SK-N-SH treated with all-trans-retinoic acid at 6 μM for 48 hours (cell line): ENCODE data around the gene DCPS.

ENCODE experiments used
- ARNTL ChIP-seq: fragments of 450-650 bp; formaldehyde crosslinking; IDR thresholded peaks from 2 replicates; pipeline ENCODE4 v1.5.0; 2020; ENCODE audit warnings: low read depth, mild to moderate bottlenecking, moderate library complexity, borderline replicate concordance
- BACH2 ChIP-seq: fragments of 250-450 bp; sonication (Bioruptor Pico); IDR thresholded peaks from 2 replicates; pipeline ENCODE4 v1.9.0; 2021; ENCODE audit warnings: mild to moderate bottlenecking, borderline replicate concordance
- ESRRG ChIP-seq: fragments of 250-450 bp; sonication (Bioruptor Pico); IDR thresholded peaks from 2 replicates; pipeline ENCODE4 v1.6.1; 2021; ENCODE audit warnings: mild to moderate bottlenecking
- SNAI2 ChIP-seq: fragments of 250-450 bp; sonication (Bioruptor Pico); IDR thresholded peaks from 2 replicates; pipeline ENCODE4 v1.5.0; 2020; ENCODE audit warnings: mild to moderate bottlenecking, moderate library complexity
- TCF4 ChIP-seq: fragments of 250-450 bp; sonication (Bioruptor Pico); IDR thresholded peaks from 2 replicates; pipeline ENCODE4 v1.8.0; 2021; ENCODE audit warnings: mild to moderate bottlenecking, moderate library complexity, borderline replicate concordance
- ZC3H10 ChIP-seq: fragments of 250-450 bp; sonication (Bioruptor Pico); IDR thresholded peaks from 2 replicates; pipeline ENCODE4 v1.5.1; 2021; ENCODE audit warnings: mild to moderate bottlenecking, moderate library complexity
- ZFP30 ChIP-seq: fragments of 450-650 bp; formaldehyde crosslinking; IDR thresholded peaks from 2 replicates; pipeline ENCODE4 v1.5.0; 2022; ENCODE audit warnings: mild to moderate bottlenecking, moderate library complexity
- ZNF8 ChIP-seq: fragments of 450-650 bp; formaldehyde crosslinking; IDR thresholded peaks from 2 replicates; pipeline ENCODE4 v1.5.0; 2020; ENCODE audit warnings: mild to moderate bottlenecking, moderate library complexity
- TF ChIP-seq, protein P1 (sequence below): fragments of 250-450 bp; sonication (Bioruptor Pico); IDR thresholded peaks from 2 replicates; pipeline ENCODE4 v1.8.0; 2020; ENCODE audit warnings: mild to moderate bottlenecking, moderate library complexity, borderline replicate concordance
- TF ChIP-seq, protein P2 (sequence below): fragments of 250-450 bp; sonication (Bioruptor Pico); IDR thresholded peaks from 2 replicates; pipeline ENCODE4 v1.5.1; 2021; ENCODE audit warnings: mild to moderate bottlenecking, moderate library complexity
- TF ChIP-seq, protein P3 (sequence below): fragments of 250-450 bp; sonication (Bioruptor Pico); IDR thresholded peaks from 2 replicates; pipeline ENCODE4 v1.5.1; 2020; ENCODE audit warnings: low read depth, mild to moderate bottlenecking, moderate library complexity
- TF ChIP-seq, protein P4 (sequence below): fragments of 250-450 bp; sonication (Bioruptor Pico); IDR thresholded peaks from 2 replicates; pipeline ENCODE4 v1.8.0; 2021; ENCODE audit warnings: low read depth, mild to moderate bottlenecking, moderate library complexity, borderline replicate concordance

DNA sequence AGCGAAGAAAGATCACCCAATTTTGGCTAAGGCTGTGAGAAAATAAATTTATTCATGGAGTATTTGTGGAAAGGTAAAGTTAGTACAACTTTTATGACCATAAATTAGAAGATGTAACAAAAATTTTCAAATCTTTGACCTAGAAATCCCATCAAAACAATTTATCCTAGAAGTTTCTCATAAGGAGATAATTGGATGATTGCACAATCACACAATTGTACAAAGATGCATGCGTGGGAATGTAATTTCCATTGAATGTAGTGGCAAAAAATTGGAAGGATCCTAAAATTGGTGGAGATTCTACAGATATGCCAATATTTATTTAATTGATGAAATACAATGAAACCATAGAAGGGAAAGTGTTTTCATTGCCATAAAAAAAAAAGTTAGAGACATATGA lies 46.7 kb upstream of the DCPS start:
- TF ChIP-seq, protein P1, sequence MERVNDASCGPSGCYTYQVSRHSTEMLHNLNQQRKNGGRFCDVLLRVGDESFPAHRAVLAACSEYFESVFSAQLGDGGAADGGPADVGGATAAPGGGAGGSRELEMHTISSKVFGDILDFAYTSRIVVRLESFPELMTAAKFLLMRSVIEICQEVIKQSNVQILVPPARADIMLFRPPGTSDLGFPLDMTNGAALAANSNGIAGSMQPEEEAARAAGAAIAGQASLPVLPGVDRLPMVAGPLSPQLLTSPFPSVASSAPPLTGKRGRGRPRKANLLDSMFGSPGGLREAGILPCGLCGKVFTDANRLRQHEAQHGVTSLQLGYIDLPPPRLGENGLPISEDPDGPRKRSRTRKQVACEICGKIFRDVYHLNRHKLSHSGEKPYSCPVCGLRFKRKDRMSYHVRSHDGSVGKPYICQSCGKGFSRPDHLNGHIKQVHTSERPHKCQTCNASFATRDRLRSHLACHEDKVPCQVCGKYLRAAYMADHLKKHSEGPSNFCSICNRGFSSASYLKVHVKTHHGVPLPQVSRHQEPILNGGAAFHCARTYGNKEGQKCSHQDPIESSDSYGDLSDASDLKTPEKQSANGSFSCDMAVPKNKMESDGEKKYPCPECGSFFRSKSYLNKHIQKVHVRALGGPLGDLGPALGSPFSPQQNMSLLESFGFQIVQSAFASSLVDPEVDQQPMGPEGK (CRISPR knock-in tag) = no peak
- TF ChIP-seq, protein P2, sequence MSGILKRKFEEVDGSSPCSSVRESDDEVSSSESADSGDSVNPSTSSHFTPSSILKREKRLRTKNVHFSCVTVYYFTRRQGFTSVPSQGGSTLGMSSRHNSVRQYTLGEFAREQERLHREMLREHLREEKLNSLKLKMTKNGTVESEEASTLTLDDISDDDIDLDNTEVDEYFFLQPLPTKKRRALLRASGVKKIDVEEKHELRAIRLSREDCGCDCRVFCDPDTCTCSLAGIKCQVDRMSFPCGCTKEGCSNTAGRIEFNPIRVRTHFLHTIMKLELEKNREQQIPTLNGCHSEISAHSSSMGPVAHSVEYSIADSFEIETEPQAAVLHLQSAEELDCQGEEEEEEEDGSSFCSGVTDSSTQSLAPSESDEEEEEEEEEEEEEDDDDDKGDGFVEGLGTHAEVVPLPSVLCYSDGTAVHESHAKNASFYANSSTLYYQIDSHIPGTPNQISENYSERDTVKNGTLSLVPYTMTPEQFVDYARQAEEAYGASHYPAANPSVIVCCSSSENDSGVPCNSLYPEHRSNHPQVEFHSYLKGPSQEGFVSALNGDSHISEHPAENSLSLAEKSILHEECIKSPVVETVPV (CRISPR knock-in tag) = no peak
- no peak for TF ChIP-seq ZNF8 (CRISPR knock-in tag)
- TF ChIP-seq, protein P3, sequence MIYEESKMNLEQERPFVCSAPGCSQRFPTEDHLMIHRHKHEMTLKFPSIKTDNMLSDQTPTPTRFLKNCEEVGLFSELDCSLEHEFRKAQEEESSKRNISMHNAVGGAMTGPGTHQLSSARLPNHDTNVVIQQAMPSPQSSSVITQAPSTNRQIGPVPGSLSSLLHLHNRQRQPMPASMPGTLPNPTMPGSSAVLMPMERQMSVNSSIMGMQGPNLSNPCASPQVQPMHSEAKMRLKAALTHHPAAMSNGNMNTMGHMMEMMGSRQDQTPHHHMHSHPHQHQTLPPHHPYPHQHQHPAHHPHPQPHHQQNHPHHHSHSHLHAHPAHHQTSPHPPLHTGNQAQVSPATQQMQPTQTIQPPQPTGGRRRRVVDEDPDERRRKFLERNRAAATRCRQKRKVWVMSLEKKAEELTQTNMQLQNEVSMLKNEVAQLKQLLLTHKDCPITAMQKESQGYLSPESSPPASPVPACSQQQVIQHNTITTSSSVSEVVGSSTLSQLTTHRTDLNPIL = no peak
- TF ChIP-seq ARNTL (CRISPR knock-in tag) = no peak
- TF ChIP-seq TCF4 = no peak
- no peak for TF ChIP-seq BACH2 (CRISPR knock-in tag)
- no peak for TF ChIP-seq ZC3H10 (CRISPR knock-in tag)
- TF ChIP-seq, protein P4, sequence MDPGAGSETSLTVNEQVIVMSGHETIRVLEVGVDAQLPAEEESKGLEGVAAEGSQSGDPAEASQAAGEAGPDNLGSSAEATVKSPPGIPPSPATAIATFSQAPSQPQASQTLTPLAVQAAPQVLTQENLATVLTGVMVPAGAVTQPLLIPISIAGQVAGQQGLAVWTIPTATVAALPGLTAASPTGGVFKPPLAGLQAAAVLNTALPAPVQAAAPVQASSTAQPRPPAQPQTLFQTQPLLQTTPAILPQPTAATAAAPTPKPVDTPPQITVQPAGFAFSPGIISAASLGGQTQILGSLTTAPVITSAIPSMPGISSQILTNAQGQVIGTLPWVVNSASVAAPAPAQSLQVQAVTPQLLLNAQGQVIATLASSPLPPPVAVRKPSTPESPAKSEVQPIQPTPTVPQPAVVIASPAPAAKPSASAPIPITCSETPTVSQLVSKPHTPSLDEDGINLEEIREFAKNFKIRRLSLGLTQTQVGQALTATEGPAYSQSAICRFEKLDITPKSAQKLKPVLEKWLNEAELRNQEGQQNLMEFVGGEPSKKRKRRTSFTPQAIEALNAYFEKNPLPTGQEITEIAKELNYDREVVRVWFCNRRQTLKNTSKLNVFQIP (CRISPR knock-in tag) = no peak
- no peak for TF ChIP-seq ZFP30 (CRISPR knock-in tag)
- TF ChIP-seq ESRRG = no peak
- TF ChIP-seq SNAI2 (CRISPR knock-in tag) = no peak
